Skin of body (tissue), 2 donors: ENCODE measurements around the gene TAPT1. TPM values are rescaled to one million over a fixed set of nuclear protein-coding genes. Genes with fewer than 3 reads are reported as not detected.
"Not testable (repeated sequence)": the region's sequence is repeated elsewhere in the genome, so short reads cannot be mapped to it uniquely, and the experiment has no call there.

Experiments used
- DNase-seq: peaks from one replicate; lab custom pipeline; 2025; lab: John Stamatoyannopoulos, UW
- total RNA-seq: library from RNA; depleted of rRNA; stranded (reverse); fragments of >200 nt; gene quantifications from one replicate; pipeline ENCODE4 v1.2.3, GENCODE V29; 2014

TAPT1 gene
- total RNA-seq, 1 donor from 2014 or later, result 34.4 TPM

DNA sequence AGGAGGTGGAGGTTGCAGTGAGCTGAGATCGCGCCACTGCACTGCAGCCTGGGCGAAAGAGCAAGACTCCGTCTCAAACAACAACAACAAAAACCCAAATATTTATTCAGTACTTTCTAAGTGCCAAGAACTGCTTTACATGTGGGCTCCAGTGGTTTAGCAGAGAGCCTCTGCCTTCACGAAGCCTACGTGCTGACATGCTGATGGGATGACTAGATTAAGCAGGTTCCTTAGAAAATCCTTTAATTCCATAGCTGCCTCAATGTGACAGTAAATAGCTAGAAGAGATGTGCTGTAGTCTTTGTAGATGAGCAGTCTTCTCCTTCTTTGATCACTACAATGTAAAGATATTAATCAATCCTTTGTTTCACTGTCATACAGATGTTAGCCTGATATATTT, 49.6 kb downstream of the TAPT1 start:
- DNase-seq, result no peak

GRCh38 chr4:16171831-16172230, 54.4 kb downstream of the TAPT1 start:
- no peak for DNase-seq

DNA sequence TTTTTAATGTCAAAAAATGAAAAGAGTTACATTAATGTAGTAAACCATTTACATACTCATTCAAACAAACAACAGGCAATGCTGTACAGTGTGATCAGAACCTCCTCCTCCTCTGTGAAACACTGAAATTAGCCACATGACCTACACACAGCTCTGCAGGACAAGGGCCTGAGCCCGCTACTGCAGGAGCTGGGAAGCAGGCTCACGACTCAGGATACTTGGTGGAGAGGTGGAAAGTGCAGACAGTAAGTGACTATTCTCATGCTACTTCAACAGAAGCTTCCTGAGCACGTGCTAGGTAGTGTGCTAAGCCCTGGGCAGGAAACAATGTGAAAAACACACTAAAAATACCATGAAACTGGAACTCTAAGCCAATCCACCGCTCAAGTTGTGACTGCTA, 56.8 kb downstream of the TAPT1 start:
- DNase-seq, result no peak

GRCh38 chr4:16168710-16169388, 57.4 kb downstream of the TAPT1 start:
- no peak for DNase-seq

DNA sequence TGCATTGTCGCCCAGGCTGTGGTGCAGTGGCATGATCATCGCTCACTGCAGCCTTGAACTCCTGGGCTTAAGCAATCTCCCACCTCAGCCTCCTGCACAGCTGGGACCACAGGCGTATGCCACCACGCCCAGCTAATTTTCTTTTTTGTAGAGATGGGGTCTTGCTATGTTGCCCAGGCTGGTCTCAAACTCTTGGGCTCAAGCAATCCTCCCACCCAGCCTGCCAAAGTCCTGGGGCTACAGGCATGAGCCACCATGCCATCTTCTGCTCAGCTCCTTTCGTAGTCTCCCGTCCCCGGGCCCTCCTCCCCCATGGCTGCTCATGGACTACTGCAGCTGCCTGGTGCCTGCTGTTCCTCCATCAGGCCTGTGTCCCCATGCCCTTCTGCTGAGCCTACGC, 58.1 kb downstream of the TAPT1 start:
- no peak for DNase-seq

- DNase-seq, result no peak
Observed at GRCh38 chr4:16165931-16166330, 60.3 kb downstream of the TAPT1 start.

GRCh38 chr4:16162891-16163290, 63.4 kb downstream of the TAPT1 start:
- DNase-seq, result no peak

DNA sequence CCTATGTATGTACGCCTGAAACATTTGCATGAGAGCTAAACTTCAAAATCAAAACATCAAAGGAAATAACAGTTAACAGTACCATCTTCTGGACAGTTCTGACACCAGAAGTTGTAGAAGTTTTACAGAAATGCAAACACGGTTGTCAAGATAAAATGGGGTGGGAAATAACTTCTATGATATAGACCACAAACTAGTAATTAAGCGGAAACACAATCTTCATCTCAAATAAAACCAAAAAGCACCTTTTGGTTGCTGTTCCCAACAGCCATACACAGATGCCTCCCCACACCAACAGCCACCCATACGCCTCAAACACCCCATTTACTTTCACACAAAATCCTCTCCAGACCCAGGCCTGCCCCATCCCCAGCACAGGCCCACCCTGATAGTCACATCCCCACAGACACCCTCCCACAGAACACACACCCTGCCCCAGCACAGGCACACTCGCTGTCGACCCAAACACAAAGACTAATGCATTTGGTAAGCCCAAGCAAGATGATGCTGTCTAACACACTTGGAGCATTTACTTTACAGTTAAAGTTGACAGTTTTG, 64.3 kb downstream of the TAPT1 start:
- DNase-seq, result no peak

- no peak for DNase-seq
Observed at GRCh38 chr4:16160457-16160856, 65.8 kb downstream of the TAPT1 start.

DNA sequence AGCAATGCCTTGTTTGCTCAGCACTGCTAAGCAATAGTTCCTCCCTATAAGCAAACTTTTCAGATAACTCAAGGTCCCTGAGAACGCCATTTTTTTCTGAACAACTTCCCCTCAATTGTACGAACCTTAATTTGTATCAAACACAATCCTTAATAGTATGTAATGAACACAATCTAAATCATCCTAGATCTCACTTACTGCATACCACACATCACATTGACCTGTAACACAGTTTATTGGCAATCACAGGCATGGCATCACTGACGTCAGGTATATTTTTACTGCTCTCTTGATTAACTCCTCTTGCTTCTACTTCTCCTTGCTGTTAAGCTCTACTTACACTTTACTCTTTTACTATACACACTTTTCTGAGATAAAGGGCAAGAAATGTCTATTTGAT, 67.0 kb downstream of the TAPT1 start:
- DNase-seq, result no peak

DNA sequence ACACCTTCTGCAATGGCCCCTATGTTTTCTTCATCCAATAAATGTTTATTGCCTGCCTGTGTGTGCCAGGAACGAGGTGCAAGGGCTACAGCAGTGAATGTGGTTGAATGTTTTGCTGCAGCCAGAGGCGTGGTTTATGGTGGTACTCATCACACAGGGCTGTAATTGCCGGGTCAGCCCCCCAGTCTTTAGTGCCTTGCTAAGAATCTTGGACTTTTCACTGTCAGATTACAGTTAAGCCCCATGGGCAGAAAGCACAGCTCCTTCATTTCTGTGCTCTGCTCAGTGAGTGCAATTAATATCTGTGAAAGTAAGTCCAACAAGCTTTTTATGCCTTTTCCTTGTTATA, 67.8 kb downstream of the TAPT1 start:
- DNase-seq, result no peak

- DNase-seq, result no peak
Observed at GRCh38 chr4:16157609-16158503, 68.4 kb downstream of the TAPT1 start.

GRCh38 chr4:16155528-16156169, 70.6 kb downstream of the TAPT1 start:
- DNase-seq, result no peak

GRCh38 chr4:16154451-16154850, 71.8 kb downstream of the TAPT1 start:
- DNase-seq, result no peak

DNA sequence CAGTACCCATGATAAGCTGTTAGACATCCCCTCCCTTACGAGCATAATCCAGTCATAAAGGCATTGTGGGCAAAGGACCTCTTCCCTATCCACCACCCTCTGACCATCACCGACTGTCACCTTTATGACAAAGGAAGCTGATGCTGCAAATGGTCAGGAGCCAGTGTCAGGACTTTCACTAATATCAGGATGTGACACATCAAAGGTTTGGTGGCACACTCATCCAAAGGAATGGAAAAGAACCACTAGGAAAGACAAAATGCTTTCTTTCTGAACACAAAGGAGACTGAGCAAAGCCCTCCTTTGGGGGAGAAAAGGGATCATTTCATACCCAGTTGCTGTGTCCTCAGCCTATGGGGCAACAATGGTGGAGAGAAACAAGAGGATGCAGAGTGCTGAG, 75.6 kb downstream of the TAPT1 start:
- DNase-seq, result no peak

GRCh38 chr4:16144913-16145312, 81.4 kb downstream of the TAPT1 start:
- DNase-seq, result not testable (repeated sequence)

GRCh38 chr4:16142598-16143310, 83.5 kb downstream of the TAPT1 start:
- DNase-seq, result no peak

DNA sequence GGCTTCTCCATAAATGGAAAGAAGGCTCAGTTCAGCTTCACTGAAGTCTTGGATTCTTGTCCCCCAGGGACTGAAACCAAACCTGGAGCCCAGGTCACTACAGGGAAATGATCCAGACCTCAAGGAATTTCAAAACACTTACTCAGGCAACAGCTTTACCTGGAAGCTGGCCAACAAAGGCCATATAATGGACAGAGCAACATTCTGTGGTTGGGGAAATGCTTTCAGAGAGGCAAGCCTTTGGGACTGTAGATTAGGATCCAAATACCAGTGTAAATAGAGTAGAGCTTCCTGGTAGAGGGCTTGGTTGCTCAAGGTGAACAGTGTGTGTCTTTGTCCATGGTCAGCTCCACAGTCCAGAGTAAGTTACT, 85.4 kb downstream of the TAPT1 start:
- no peak for DNase-seq

DNA sequence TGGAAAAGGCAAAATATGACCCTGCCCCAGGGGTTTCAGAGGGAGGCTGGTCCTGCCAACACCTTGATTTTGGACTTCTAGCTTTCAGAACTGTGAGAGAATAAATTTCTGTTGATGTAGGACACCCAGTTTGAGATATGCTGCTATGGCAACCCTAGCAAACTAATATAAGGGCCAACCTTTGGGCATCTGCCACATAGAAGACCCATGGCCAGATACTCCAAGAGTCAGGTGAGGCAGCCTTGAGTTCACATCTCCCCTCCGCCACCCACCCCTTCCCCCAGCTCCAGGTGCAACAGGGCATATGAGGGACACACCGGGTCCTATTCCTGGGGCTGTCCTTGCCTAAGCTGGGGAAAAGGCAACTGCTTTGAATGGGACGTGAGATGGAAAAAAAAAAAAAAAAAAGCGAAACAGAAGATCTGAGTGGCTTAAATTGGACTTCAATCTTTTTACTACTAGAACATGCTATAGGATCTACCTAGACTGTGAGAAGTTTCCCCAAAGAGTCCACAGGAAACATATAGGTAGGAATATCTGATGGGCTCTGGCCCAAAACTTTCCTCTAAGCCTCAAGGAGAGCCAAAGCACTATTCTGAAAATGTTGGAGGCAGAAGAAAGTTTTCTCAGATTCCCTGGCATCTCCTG, 85.9 kb downstream of the TAPT1 start:
- DNase-seq, result no peak

GRCh38 chr4:16139066-16139945, 87.0 kb downstream of the TAPT1 start:
- DNase-seq, result no peak
